ENCODE results near the gene FLG2. TPM values are rescaled to one million over a fixed set of nuclear protein-coding genes. Genes with fewer than 3 reads are reported as not detected.

FLG2 gene
- total and polyA plus RNA-seq, 2 of the 4 experiments (the other 2 are of a cell fraction) = 0.02 TPM; not detected in 1

GRCh38 chr1:152394151-152394550 is 34.3 kb upstream of the FLG2 start:
- Histone ChIP-seq H3K4me2 (ENCODE audit: low read depth, low read length) (no peak overlapping the region), H2BK120ac (ENCODE audit: low read depth, low read length) (no peak overlapping the region), H3K14ac (replicated peaks; ENCODE audit: low read depth, low read length) (no peak overlapping the region), H2AK5ac (ENCODE audit: low read depth, low read length) (no peak overlapping the region), H3K9me1 (ENCODE audit: insufficient read depth, low read length) (no peaks in the 10 kb centered on the region), H3K23ac (ENCODE audit: low read depth, low read length) (no peak overlapping the region), H3K27me3 (ENCODE audit: control insufficient read depth, insufficient read depth, low read length) (no peaks in the 10 kb centered on the region), H3K4me1 (ENCODE audit: control insufficient read depth, insufficient read depth, low read length) (no peaks in the 10 kb centered on the region), H2BK5ac (ENCODE audit: low read depth, low read length, poor library complexity, severe bottlenecking) (no peak overlapping the region), H3K18ac (ENCODE audit: low read depth, low read length) (no peak overlapping the region), H3K9me3 (ENCODE audit: control insufficient read depth, insufficient read depth, low read length) (no peaks in the 10 kb centered on the region), H4K91ac (ENCODE audit: insufficient read depth, low read depth, low read length) (no peak overlapping the region), H4K8ac (ENCODE audit: low read depth in 2 of 2, low read length in 2 of 2) (no peak overlapping the region), H4K5ac (ENCODE audit: low read depth, low read length) (no peak overlapping the region), H2AFZ (replicated peaks; ENCODE audit: low read length, poor library complexity) (no peak overlapping the region), H3K4me3 (ENCODE audit: insufficient read depth, low read depth, low read length) (no peak overlapping the region), H3K9ac (ENCODE audit: low read depth, low read length) (no peak overlapping the region), H3K79me1 (ENCODE audit: low read depth in 1 of 2, low read length in 2 of 2) (no peaks in the 10 kb centered on the region), H2AK9ac (replicated peaks; ENCODE audit: low read depth, low read length, poor library complexity) (no peak overlapping the region), H4K20me1 (ENCODE audit: insufficient read depth, low read length) (no peaks in the 10 kb centered on the region), H3K56ac (ENCODE audit: extremely low read depth, insufficient read depth, low read length) (no peak overlapping the region), H3K4ac (ENCODE audit: low read depth, low read length) (no peak overlapping the region), H2BK15ac (ENCODE audit: low read depth, low read length) (no peak overlapping the region), H2BK20ac (ENCODE audit: low read depth, low read length) (no peak overlapping the region), H3K27ac (ENCODE audit: insufficient read depth, low read length) (no peak overlapping the region), H3K36me3 (ENCODE audit: control insufficient read depth, insufficient read depth, low read length) (no peaks in the 10 kb centered on the region)
- POLR2A ChIA-PET (ENCODE audit: unreplicated experiment) = no interaction called here
- dilution Hi-C loops (cut with HindIII; ENCODE audit: low sequenced_read_pairs, unreplicated experiment) = no loop called here
- BruUV-seq (replicated peaks) = no TSS peak
- DNase-seq = no peak
- no CpG with 5 or more reads among the region's 1 CpG for WGBS, 2 experiments (ENCODE audit: extremely low coverage in 2 of 2, insufficient read length in 1 of 2)
- TF ChIP-seq MXI1 (IDR thresholded peaks at IDR 0.05; ENCODE audit: borderline replicate concordance, low read depth, low read length) (no peak), SMC3 (IDR thresholded peaks at IDR 0.05; ENCODE audit: low read depth, low read length) (no peak)
- in situ Hi-C loops (cut with MboI; ENCODE audit: low sequenced_read_pairs) = no loop called here
- CTCF ChIA-PET = no interaction called here
- intact Hi-C loops (cut with micrococcal nuclease) = no loop called here
- no peak for ATAC-seq (ENCODE audit: low read depth)
